H9 (cell line): ENCODE results near the gene SMARCD3. TPM values are rescaled to one million over a fixed set of nuclear protein-coding genes. Genes with fewer than 3 reads are reported as not detected.

Experiments
- DNase-seq: peaks from one replicate; pipeline ENCODE4 v3.0.0-alpha.2; 2017
- H2AFZ ChIP-seq: one replicate; pipeline ENCODE4 v1.6.1; 2013; ENCODE audit warnings: mild to moderate bottlenecking, low read length, control low read depth, moderate library complexity
- H2AK5ac ChIP-seq: 2 replicates; pipeline ENCODE4 v1.6.1; 2013; ENCODE audit warnings: low read length, control low read depth, mixed read lengths; ENCODE audit not compliant: insufficient read length
- H2BK120ac ChIP-seq: one replicate; pipeline ENCODE4 v1.6.1; 2013; ENCODE audit warnings: low read depth, mild to moderate bottlenecking, low read length, control low read depth, inconsistent platforms; ENCODE audit not compliant: poor library complexity, severe bottlenecking
- H2BK12ac ChIP-seq: 2 replicates; pipeline ENCODE4 v1.6.1; 2013; ENCODE audit warnings: low read length, control low read depth, mixed read lengths, low read depth; ENCODE audit not compliant: insufficient read length
- H2BK15ac ChIP-seq: 2 replicates; pipeline ENCODE4 v1.6.1; 2013; ENCODE audit warnings: low read depth, low read length, control low read depth
- H2BK20ac ChIP-seq: one replicate; pipeline ENCODE4 v1.6.1; 2013; ENCODE audit warnings: low read depth, mild to moderate bottlenecking, low read length, control low read depth, inconsistent platforms; ENCODE audit not compliant: poor library complexity, severe bottlenecking
- H2BK5ac ChIP-seq: 2 replicates; pipeline ENCODE4 v1.6.1; 2013; ENCODE audit warnings: low read length, control low read depth, mixed read lengths; ENCODE audit not compliant: insufficient read length
- H3K14ac ChIP-seq: 2 replicates; pipeline ENCODE4 v1.6.1; 2013; ENCODE audit warnings: low read length, control low read depth; ENCODE audit not compliant: insufficient read depth
- H3K18ac ChIP-seq: 2 replicates; pipeline ENCODE4 v1.6.1; 2013; ENCODE audit warnings: low read depth, mild to moderate bottlenecking, mixed read lengths, low read length, control low read depth; ENCODE audit not compliant: insufficient read length
- H3K23ac ChIP-seq: 2 replicates; pipeline ENCODE4 v1.6.1; 2013; ENCODE audit warnings: low read length, control low read depth, mixed read lengths, low read depth; ENCODE audit not compliant: insufficient read length
- H3K23me2 ChIP-seq: 2 replicates; pipeline ENCODE4 v1.6.1; 2013; ENCODE audit warnings: low read depth, mild to moderate bottlenecking, mixed read lengths, low read length, control low read depth; ENCODE audit not compliant: insufficient read length, poor library complexity, severe bottlenecking
- H3K27ac ChIP-seq: 2 replicates; pipeline ENCODE4 v1.5.1; 2013; ENCODE audit warnings: low read length, control low read depth, mixed read lengths, low read depth; ENCODE audit not compliant: insufficient read length
- H3K27me3 ChIP-seq: 2 replicates; pipeline ENCODE4 v1.6.1; 2013; ENCODE audit warnings: low read length, control low read depth, inconsistent platforms; ENCODE audit not compliant: insufficient read depth
- H3K4ac ChIP-seq: 2 replicates; pipeline ENCODE4 v1.6.1; 2013; ENCODE audit warnings: low read depth, mild to moderate bottlenecking, control low read depth, inconsistent platforms, low read length, moderate library complexity
- H3K4me1 ChIP-seq: 2 replicates; pipeline ENCODE4 v1.6.1; 2013; ENCODE audit warnings: low read length, control low read depth, inconsistent platforms; ENCODE audit not compliant: insufficient read depth
- H3K4me2 ChIP-seq: 2 replicates; pipeline ENCODE4 v1.6.1; 2013; ENCODE audit warnings: low read length, control low read depth, mixed read lengths; ENCODE audit not compliant: insufficient read length, insufficient read depth
- H3K56ac ChIP-seq: 2 replicates; pipeline ENCODE4 v1.6.1; 2013; ENCODE audit warnings: low read depth, mild to moderate bottlenecking, mixed read lengths, low read length, control low read depth; ENCODE audit not compliant: insufficient read length
- H3K79me1 ChIP-seq: 2 replicates; pipeline ENCODE4 v1.6.1; 2013; ENCODE audit warnings: low read depth, mild to moderate bottlenecking, moderate library complexity, low read length, control low read depth, inconsistent platforms; ENCODE audit not compliant: insufficient read depth, poor library complexity, severe bottlenecking
- H3K79me2 ChIP-seq: 2 replicates; pipeline ENCODE4 v1.6.1; 2013; ENCODE audit warnings: low read length, control low read depth, inconsistent platforms; ENCODE audit not compliant: insufficient read depth
- H3K9ac ChIP-seq: 2 replicates; pipeline ENCODE4 v1.6.1; 2013; ENCODE audit warnings: low read length, control low read depth, mixed read lengths; ENCODE audit not compliant: insufficient read length; ENCODE audit errors: extremely low read depth
- H3K9me3 ChIP-seq: one replicate; pipeline ENCODE4 v1.6.1; 2013; ENCODE audit warnings: low read depth, low read length, inconsistent platforms; ENCODE audit not compliant: control insufficient read depth
- H3T11ph ChIP-seq: one replicate; pipeline ENCODE4 v1.6.1; 2013; ENCODE audit warnings: mild to moderate bottlenecking, low read length, control low read depth, inconsistent platforms
- H4K20me1 ChIP-seq: one replicate; pipeline ENCODE4 v1.6.1; 2013; ENCODE audit not compliant: control insufficient read depth, insufficient read length, insufficient read depth
- H4K5ac ChIP-seq: 2 replicates; pipeline ENCODE4 v1.6.1; 2013; ENCODE audit warnings: low read depth, mild to moderate bottlenecking, mixed read lengths, low read length, control low read depth; ENCODE audit not compliant: insufficient read length
- H4K8ac ChIP-seq: replicated peaks from 2 replicates; pipeline ENCODE4 v1.6.1; 2013; ENCODE audit warnings: low read length, control low read depth, mixed read lengths, low read depth; ENCODE audit not compliant: insufficient read length
- H4K91ac ChIP-seq: 2 replicates; pipeline ENCODE4 v1.6.1; 2013; ENCODE audit warnings: low read depth, mild to moderate bottlenecking, moderate library complexity, mixed read lengths, low read length, control low read depth; ENCODE audit not compliant: insufficient read length
- H3K27ac Mint-ChIP-seq, 3 experiments: 2 replicates in 2 of 3; 3 replicates in 1 of 3; pipeline ENCODE4 v1.8.0; 2020 to 2021; ENCODE audit warnings: mixed read lengths in 3 of 3, mild to moderate bottlenecking in 1 of 3, moderate library complexity in 1 of 3
- H3K27me3 Mint-ChIP-seq: 2 replicates; pipeline ENCODE4 v1.8.0; 2021; ENCODE audit warnings: low read depth, mild to moderate bottlenecking, moderate library complexity, mixed read lengths
- H3K36me3 Mint-ChIP-seq, 3 experiments: 2 replicates in 2 of 3; 3 replicates in 1 of 3; pipeline ENCODE4 v1.8.0; 2020 to 2021; ENCODE audit warnings: low read depth in 3 of 3, mixed read lengths in 3 of 3; ENCODE audit not compliant: insufficient read depth in 1 of 3
- H3K4me1 Mint-ChIP-seq, 2 experiments: 2 replicates each; pipeline ENCODE4 v1.8.0; 2020; ENCODE audit warnings: mixed read lengths in 2 of 2
- H3K4me3 Mint-ChIP-seq, 2 experiments: 2 replicates in 1 of 2; 3 replicates in 1 of 2; pipeline ENCODE4 v1.8.0; 2020 to 2021; ENCODE audit warnings: mild to moderate bottlenecking in 2 of 2, mixed read lengths in 2 of 2, moderate library complexity in 1 of 2
- H3K9me3 Mint-ChIP-seq, 2 experiments: 2 replicates in 1 of 2; 3 replicates in 1 of 2; pipeline ENCODE4 v1.8.0; 2020; ENCODE audit warnings: mild to moderate bottlenecking in 2 of 2, mixed read lengths in 2 of 2, moderate library complexity in 1 of 2
- CTCF ChIP-seq: fragments of 200-600 bp; sonication (generic); conservative IDR thresholded peaks from 3 replicates; pipeline ENCODE4 v1.8.0; 2021; ENCODE audit warnings: antibody characterized with exemption, mild to moderate bottlenecking
- WGBS: extraction: QIAGEN DNeasy Blood & Tissue Kit; methylation state at CpG from one replicate; pipeline ENCODE4 v1.1.7; 2013; ENCODE audit warnings: missing lambda C conversion rate, low lambda C conversion rate, mixed read lengths; ENCODE audit not compliant: insufficient read length; ENCODE audit errors: extremely low coverage; 5-methylcytosine and 5-hydroxymethylcytosine counted together
- total RNA-seq: library from RNA; stranded (reverse); gene quantifications from 2 replicates; pipeline ENCODE4 v1.2.1, GENCODE V29; 2021

The SMARCD3 gene
- total RNA-seq, 1 experiment from 2014 or later, result 5.0 TPM

GRCh38 chr7:151246102-151246850, 2.2 kb downstream of the SMARCD3 start:
- no CpG with 5 or more reads among the region's 13 CpGs for WGBS
- peak overlapping the region; percentile 48 to 79 for H3K4me3 Mint-ChIP-seq
- peaks cover 19% of the 10 kb centered on the region; the same call in 1 of the 2 replicates for H3K27me3 ChIP-seq
- no peak overlapping the region for H2BK12ac ChIP-seq
- H3K14ac ChIP-seq, result no peak overlapping the region
- H3K23me2 ChIP-seq, result peaks cover 11% of the 10 kb centered on the region
- no peak overlapping the region for H2BK5ac ChIP-seq
- H3K4me2 ChIP-seq, result peak overlapping the region; percentile 28
- no peak overlapping the region for H4K91ac ChIP-seq
- no peak overlapping the region for H2BK20ac ChIP-seq
- no peak overlapping the region for H2BK15ac ChIP-seq
- H3K4me1 Mint-ChIP-seq, result peaks cover 55 to 65% of the 10 kb centered on the region in 2 experiments
- peaks cover 0 to 2% (median 0%) of the 10 kb centered on the region in 3 experiments; a peak in 1 of 7 replicates for H3K36me3 Mint-ChIP-seq
- no peak overlapping the region for H3K27ac ChIP-seq
- H3K79me2 ChIP-seq, result no peaks in the 10 kb centered on the region
- no peaks in the 10 kb centered on the region for H4K20me1 ChIP-seq
- no peak overlapping the region for H2BK120ac ChIP-seq
- H2AK5ac ChIP-seq, result no peak overlapping the region
- no peak overlapping the region for H3T11ph ChIP-seq
- no peak overlapping the region for H4K8ac ChIP-seq
- H3K27me3 Mint-ChIP-seq, result peaks cover 74% of the 10 kb centered on the region
- H3K4me1 ChIP-seq, result peaks cover 4% of the 10 kb centered on the region; the same call in 1 of the 2 replicates
- H2AFZ ChIP-seq, result no peak overlapping the region
- TF ChIP-seq CTCF, result no peak
- no peak overlapping the region for H3K23ac ChIP-seq
- no peaks in the 10 kb centered on the region for H3K79me1 ChIP-seq
- H3K9me3 Mint-ChIP-seq, result no peaks in the 10 kb centered on the region; a peak in 1 of 5 replicates
- H3K18ac ChIP-seq, result no peak overlapping the region
- no peak overlapping the region for H4K5ac ChIP-seq
- no peak overlapping the region for H3K9ac ChIP-seq
- no peak overlapping the region for H3K4ac ChIP-seq
- no peak overlapping the region for H3K27ac Mint-ChIP-seq
- no peaks in the 10 kb centered on the region for H3K9me3 ChIP-seq
- DNase-seq, result no peak
- no peak overlapping the region for H3K56ac ChIP-seq
